Chondrocyte (in vitro differentiated cells): ENCODE results near the gene KCNK3. TPM values are rescaled to one million over a fixed set of nuclear protein-coding genes. Genes with fewer than 3 reads are reported as not detected.

Source experiments
- DNase-seq: peaks from one replicate; pipeline ENCODE4 v3.0.0; 2021; ENCODE audit warnings: mixed read lengths, low spot score
- H3K27ac Mint-ChIP-seq: one replicate; pipeline ENCODE4 v1.8.0; 2021; ENCODE audit warnings: mild to moderate bottlenecking, moderate library complexity, mixed read lengths; ENCODE audit not compliant: unreplicated experiment
- H3K27me3 Mint-ChIP-seq: 2 replicates; pipeline ENCODE4 v1.8.0; 2021; ENCODE audit warnings: low read depth, mixed read lengths
- H3K36me3 Mint-ChIP-seq: 2 replicates; pipeline ENCODE4 v1.8.0; 2021; ENCODE audit warnings: low read depth, mixed read lengths
- H3K4me1 Mint-ChIP-seq: 2 replicates; pipeline ENCODE4 v1.8.0; 2021; ENCODE audit warnings: low read depth, mild to moderate bottlenecking, mixed read lengths
- H3K4me3 Mint-ChIP-seq: one replicate; pipeline ENCODE4 v1.8.0; 2021; ENCODE audit warnings: mild to moderate bottlenecking, moderate library complexity, mixed read lengths; ENCODE audit not compliant: unreplicated experiment
- H3K9me3 Mint-ChIP-seq: 2 replicates; pipeline ENCODE4 v1.8.0; 2021; ENCODE audit warnings: low read depth, mixed read lengths
- total RNA-seq: library from RNA; stranded (reverse); gene quantifications from 3 replicates; pipeline ENCODE4 v1.2.1, GENCODE V29; 2021
- TF ChIP-seq, protein P1 (sequence below): fragments of 200-600 bp; sonication (generic); IDR thresholded peaks from 2 replicates; pipeline ENCODE4 v1.5.0; 2021; ENCODE audit warnings: antibody characterized with exemption, mild to moderate bottlenecking, moderate library complexity

KCNK3 gene
- total RNA-seq, 1 donor from 2014 or later, result 2.9 TPM

DNA sequence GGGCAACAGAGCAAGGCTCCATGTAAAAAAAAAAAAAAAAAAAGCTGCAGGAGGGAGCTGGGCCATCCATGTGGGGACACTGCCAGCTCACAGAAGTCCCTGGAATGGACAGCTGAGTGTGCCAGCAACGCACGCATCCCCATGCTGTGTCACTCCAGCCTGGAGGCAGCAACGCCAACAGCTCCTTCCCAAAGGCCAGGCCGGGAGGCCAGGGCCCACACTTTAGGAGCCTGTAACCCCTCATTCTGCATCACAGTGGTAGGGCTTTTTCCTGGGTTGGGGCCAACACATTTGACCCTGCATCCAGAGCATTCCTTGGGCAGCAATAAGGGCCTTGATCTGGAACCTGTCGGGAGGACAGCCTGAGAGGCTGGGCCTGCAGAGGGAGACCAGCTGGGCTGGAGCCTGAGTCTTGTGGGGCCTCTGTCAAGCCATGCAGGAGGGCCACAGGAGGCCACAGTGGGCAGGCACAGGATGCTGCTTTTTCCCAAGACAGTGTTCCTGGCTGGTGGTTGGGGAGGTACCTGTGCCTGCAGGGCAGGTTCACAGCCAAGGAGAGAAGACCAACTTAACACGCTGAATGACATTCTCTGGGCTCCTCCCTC lies 16.8 kb upstream of the KCNK3 start:
- peak; percentile 63 for DNase-seq
- H3K27ac Mint-ChIP-seq, result no peak overlapping the region
- no peaks in the 10 kb centered on the region for H3K4me1 Mint-ChIP-seq
- peaks cover 8% of the 10 kb centered on the region for H3K9me3 Mint-ChIP-seq
- peaks cover 2% of the 10 kb centered on the region for H3K36me3 Mint-ChIP-seq
- H3K4me3 Mint-ChIP-seq, result no peak overlapping the region
- TF ChIP-seq, protein P1, sequence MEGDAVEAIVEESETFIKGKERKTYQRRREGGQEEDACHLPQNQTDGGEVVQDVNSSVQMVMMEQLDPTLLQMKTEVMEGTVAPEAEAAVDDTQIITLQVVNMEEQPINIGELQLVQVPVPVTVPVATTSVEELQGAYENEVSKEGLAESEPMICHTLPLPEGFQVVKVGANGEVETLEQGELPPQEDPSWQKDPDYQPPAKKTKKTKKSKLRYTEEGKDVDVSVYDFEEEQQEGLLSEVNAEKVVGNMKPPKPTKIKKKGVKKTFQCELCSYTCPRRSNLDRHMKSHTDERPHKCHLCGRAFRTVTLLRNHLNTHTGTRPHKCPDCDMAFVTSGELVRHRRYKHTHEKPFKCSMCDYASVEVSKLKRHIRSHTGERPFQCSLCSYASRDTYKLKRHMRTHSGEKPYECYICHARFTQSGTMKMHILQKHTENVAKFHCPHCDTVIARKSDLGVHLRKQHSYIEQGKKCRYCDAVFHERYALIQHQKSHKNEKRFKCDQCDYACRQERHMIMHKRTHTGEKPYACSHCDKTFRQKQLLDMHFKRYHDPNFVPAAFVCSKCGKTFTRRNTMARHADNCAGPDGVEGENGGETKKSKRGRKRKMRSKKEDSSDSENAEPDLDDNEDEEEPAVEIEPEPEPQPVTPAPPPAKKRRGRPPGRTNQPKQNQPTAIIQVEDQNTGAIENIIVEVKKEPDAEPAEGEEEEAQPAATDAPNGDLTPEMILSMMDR, result no peak
- peaks cover 43% of the 10 kb centered on the region for H3K27me3 Mint-ChIP-seq

DNA sequence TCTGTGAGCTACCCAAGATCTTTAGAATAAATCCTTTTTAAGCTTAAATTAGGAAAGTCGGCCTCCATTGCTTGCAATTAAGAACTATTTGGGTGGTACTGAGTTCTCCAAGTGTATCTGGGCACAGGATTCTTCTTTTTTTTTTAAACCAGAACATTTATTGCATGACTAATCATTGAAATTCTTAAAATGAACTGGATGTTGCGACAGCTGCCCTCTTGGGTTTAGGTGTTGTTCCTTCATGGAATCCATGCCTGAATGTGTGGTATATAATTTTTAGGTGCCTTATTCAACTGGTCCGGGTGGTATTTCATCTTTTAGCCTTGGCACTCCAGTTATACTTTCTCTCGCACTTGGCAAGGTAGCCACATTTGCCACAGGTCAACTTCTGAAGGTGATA lies 14.5 kb upstream of the KCNK3 start:
- Mint-ChIP-seq H3K27me3 (peaks cover 31% of the 10 kb centered on the region), H3K9me3 (peaks cover 8% of the 10 kb centered on the region), H3K27ac (no peak overlapping the region), H3K4me1 (peaks cover 10% of the 10 kb centered on the region), H3K4me3 (no peak overlapping the region), H3K36me3 (peaks cover 2% of the 10 kb centered on the region)
- DNase-seq, result no peak
- TF ChIP-seq, protein P1, result no peak

DNA sequence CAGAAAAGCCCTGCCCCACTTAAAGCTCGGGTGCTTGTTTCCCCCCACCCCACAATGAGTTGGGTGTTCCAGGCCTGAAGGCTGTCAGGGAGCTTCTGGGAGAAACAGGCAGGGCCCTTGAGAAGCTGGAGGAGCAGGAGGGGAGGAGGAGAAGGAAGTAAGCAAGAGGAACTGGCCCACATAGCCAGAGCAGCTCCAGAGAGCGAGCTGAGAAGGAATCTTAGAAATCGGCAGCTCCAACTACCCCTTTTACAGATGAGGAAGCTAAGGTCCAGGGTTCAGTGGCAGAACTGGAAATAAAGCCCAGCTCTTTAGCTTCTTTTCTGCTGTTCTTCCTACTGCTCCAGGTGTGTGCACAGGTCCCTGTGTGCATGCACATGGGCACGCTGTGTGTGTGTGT lies 12.7 kb upstream of the KCNK3 start:
- peaks cover 10% of the 10 kb centered on the region for H3K4me1 Mint-ChIP-seq
- no peak overlapping the region for H3K27ac Mint-ChIP-seq
- TF ChIP-seq, protein P1, result no peak
- peak; percentile 19 for DNase-seq
- peaks cover 29% of the 10 kb centered on the region for H3K27me3 Mint-ChIP-seq
- peaks cover 2% of the 10 kb centered on the region for H3K36me3 Mint-ChIP-seq
- H3K9me3 Mint-ChIP-seq, result peaks cover 8% of the 10 kb centered on the region
- no peak overlapping the region for H3K4me3 Mint-ChIP-seq

DNA sequence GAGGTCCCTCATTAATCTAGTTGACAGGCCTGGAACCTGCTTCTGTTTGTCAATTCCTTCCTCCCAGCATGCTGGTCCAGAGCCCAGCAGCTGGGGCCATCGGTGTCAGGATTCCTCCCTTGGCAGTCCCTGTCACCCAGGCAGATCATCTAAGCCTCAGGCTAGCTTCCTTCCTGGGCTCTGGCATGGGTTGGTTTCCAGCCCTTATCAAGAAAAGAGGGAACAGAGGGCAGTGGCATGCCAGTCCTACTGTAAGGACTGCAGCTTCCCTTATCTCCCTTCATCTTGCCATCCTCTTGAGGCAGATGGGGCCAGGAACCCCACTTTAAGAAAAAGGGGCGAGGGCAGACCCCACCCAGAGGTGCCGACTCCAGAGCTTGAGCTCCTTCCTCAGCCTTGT lies 10.9 kb upstream of the KCNK3 start:
- Mint-ChIP-seq H3K4me3 (no peak overlapping the region), H3K27me3 (peaks cover 41% of the 10 kb centered on the region), H3K27ac (no peak overlapping the region), H3K9me3 (peaks cover 8% of the 10 kb centered on the region), H3K4me1 (peaks cover 10% of the 10 kb centered on the region), H3K36me3 (peaks cover 2% of the 10 kb centered on the region)
- TF ChIP-seq, protein P1, result no peak
- DNase-seq, result peak; percentile 19

DNA sequence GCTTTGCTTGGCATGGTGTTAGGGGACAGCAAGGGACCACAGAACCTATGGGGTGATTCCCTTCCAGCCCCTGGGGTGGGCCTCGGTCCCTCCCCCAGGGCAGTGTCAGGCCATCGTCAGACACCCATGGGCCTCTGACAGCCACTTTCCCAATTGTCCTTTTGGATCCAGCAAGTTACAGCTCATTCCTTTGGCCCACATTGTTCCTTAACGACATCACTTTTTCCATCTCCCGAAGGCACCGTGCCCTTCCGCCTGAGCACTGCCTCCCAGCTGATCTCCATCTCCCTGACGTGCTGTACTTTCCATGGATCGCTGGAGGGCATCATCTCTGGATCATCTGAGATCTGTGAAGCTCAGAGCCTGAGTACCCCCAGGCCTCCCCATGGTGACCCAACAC lies 10.4 kb upstream of the KCNK3 start:
- peaks cover 10% of the 10 kb centered on the region for H3K4me1 Mint-ChIP-seq
- H3K36me3 Mint-ChIP-seq, result peaks cover 2% of the 10 kb centered on the region
- TF ChIP-seq, protein P1, result no peak
- peaks cover 8% of the 10 kb centered on the region for H3K9me3 Mint-ChIP-seq
- H3K4me3 Mint-ChIP-seq, result no peak overlapping the region
- peaks cover 46% of the 10 kb centered on the region for H3K27me3 Mint-ChIP-seq
- H3K27ac Mint-ChIP-seq, result peak overlapping the region; percentile 28
- peak; percentile 27 for DNase-seq
